ENCODE measurements around the gene TM4SF1. TPM values are rescaled to one million over a fixed set of nuclear protein-coding genes. Genes with fewer than 3 reads are reported as not detected.

Gene TM4SF1, protein sequence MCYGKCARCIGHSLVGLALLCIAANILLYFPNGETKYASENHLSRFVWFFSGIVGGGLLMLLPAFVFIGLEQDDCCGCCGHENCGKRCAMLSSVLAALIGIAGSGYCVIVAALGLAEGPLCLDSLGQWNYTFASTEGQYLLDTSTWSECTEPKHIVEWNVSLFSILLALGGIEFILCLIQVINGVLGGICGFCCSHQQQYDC
- 890 to 1,500 TPM (median 1,132 TPM) in 5 replicates for total RNA-seq (2022; extraction: Qiagen RNA extraction; ENCODE audit: low read depth)

DNA sequence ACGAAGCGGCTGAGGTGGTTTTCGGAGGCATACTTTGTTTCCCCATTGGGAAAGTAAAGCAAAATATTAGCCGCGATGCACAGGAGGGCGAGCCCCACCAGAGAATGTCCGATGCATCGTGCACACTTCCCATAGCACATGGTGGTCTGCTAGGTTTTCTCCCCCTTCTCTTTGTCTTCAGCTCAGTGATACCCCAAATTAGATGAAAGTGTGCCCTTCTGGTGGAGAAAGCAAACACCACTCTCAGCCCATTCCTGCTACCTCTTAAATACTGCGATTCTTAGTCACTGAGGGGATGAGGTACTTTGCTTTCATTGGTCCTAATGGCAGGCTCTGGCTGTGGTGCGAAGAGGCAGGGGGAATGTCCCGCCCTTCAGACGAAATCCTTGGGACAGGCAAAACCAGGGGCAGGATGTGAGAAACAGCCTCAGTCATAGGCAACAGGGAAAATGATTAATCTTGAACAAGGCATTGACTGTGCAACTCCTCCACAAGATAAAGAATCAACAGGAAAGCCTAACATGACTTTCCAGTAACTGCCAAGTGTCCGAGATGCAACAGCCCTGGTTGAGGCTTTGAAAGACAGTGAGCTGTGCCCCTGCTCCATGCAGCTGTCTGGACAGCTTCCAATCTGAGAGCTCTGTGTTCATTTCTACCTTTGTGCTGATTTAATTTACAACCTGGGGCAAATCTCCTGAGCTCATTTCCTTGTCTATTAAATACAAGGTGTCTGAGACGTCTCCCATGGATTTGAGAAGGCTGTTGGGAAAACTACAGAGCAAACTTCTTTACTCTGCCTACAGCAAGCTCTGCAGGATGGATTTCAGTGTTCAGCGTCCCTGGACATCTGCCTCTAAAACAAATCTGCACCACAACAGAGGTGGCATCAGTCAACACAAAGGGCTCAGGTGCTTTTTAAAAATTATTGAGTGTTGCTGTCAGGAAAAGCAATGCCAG is at the start of gene TM4SF1:
TSS of gene TM4SF1 (minus strand) at position 242 of the 957 bp plus-strand sequence. CDS start at position 140, 102 bp downstream.

DNA sequence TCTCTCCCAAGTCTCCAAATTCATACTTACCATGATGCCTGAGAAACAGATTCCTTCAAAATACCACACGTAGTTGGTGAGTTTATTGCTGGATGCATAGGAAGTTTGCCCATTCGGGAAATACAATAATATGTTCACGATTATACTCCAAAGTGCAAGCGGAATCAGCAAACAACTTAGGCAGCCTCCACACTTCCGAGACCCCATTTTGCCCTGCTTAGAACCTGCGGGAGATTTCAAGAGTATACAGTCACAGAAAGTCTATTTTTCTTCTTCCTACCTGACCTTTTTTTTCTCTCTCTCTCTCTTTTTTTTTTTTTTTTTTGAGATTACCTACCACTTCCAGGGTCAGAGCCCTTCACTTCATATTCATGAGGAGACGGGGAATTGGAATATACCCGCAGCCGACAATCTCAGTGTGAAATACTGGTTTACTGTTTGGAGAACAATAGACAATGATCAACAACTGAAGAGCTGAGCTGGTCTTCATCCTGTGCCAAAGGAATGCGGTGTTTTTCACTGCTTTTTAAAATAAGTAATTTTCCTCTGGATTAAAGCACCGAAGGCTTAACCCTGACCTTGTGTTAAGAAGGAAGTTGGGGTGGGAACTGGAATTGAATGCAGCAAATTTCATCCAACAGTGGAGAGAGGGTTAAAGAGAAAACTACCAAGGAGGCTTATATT is 44.1 kb downstream of the TM4SF1 start, which contains the start of gene TM4SF18:
TSS of gene TM4SF18 (minus strand) at position 461 of the 684 bp plus-strand sequence. CDS start at position 207, 254 bp downstream.

Other genes with a start within 250 kb of the TM4SF1 start
- 29.7 to 35.4 TPM (median 33.7 TPM) in 5 replicates for gene HPS3, start 248.0 kb downstream of the TM4SF1 start, total RNA-seq (2022; extraction: Qiagen RNA extraction; ENCODE audit: low read depth)
- gene CP, start 155.8 kb downstream of the TM4SF1 start, total RNA-seq (2022; extraction: Qiagen RNA extraction; ENCODE audit: low read depth), result 4.6 to 7.4 TPM (median 6.4 TPM) in 5 replicates
- gene TM4SF18, start 44.0 kb downstream of the TM4SF1 start, total RNA-seq (2022; extraction: Qiagen RNA extraction; ENCODE audit: low read depth), result 31.8 to 38.1 TPM (median 35.7 TPM) in 5 replicates
- gene TM4SF4, start 97.0 kb upstream of the TM4SF1 start, total RNA-seq (2022; extraction: Qiagen RNA extraction; ENCODE audit: low read depth), result 30.0 to 39.1 TPM (median 37.6 TPM) in 5 replicates

All from A549 treated with GW870086 at 1 μM for 4 hours (cell line).